Measurements from ENCODE around the gene ANXA6.

DNA sequence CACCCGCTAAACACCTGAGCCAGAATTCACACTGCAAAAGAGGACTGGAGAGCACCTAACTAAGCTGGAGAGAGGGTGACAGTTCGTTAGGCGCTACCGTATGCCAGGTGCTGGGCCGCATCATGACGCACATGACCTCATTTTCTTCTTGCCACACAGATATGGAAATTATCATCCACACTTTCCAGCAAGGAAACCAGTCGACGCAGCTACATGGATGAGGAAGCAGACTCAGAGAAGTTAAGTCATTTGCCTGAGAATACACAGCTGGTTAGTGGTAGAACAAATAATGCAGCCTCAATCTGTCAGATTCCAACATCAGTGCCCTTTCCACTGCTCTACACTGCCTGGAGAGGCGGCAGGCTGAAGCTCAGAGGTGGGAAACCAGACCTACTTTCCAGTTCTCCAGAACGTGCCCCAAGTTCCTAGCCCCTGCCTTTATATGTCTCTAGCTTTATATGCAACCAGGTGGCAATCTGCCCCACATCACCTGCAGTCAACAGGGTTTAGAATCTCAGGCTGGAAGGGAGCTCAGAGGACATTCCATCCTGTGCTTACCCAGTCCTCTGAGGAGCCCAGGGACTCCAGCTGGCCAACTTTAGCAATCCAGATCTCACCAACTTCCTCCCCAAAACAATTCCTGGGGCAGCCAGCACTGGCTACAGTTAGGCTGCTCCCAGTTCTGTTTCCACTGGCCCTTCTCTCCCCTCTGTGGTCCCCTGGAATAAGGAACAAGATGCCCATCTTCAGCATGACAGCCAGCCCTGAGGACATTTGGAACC is 85.5 kb downstream of the ANXA6 start:
- TF ChIP-seq CTCF (IDR thresholded peaks at IDR 0.05), result no peak
- TF ChIP-seq POLR2AphosphoS5 (IDR thresholded peaks at IDR 0.05), result no peak

All from suprapubic skin (tissue), 3 donors.